ENCODE measurements around the gene SYDE2.
A peak's percentile ranks its signal among the peaks of the same experiment; 100 is the strongest.
"Not testable (repeated sequence)": the region's sequence is repeated elsewhere in the genome, so short reads cannot be mapped to it uniquely, and the experiment has no call there.

Gene SYDE2

DNA sequence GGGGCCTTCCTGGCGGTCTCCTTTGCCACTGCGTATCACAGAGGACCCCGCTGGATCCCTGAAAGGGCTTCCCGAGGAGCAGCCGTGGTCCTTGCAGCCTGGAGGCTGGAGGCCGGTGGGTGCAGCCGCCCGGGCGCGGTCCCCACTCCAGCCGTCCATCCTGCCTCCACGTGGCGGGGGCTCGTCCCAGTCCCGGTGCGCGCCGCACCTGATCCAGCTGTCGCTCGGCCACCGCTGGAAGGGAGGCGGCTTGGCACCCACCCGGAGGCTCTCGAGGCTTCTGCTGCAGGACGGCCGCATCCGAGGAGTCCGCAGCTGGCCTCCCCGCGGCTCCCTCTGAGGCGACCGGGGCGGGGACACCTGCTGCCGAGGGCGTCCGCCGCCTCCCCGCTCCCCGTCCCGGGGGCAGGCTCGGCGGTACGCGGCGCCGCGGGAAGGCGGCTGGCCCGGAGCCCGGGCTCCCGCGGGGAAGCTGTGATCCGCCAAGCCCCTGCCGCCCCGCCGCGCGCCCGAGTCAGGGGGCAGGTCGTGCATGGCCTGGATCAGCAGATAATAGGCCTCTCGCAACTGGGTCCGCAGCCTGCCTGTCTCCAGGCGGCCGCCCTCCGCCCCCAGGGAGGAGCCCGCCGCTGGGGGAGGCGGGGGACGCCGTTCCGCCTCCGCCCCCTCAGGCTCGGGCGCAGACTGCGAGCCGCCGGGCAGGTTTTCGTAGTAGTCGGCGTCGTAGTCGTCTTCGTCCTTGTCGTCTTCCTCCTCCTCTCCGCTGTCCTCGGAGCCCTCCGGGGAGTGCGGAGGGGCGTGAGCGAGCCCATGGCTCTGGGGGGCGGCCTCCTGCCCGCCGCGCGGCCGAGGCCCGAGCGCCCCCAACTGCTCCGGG is at the start of gene SYDE2:
Gene SYDE2, minus strand, starts transcription at position 554 of the 877 bp plus-strand sequence. Its CDS starts 20 bp downstream, at position 534.
- peak; percentile 50 for DNase-seq

DNA sequence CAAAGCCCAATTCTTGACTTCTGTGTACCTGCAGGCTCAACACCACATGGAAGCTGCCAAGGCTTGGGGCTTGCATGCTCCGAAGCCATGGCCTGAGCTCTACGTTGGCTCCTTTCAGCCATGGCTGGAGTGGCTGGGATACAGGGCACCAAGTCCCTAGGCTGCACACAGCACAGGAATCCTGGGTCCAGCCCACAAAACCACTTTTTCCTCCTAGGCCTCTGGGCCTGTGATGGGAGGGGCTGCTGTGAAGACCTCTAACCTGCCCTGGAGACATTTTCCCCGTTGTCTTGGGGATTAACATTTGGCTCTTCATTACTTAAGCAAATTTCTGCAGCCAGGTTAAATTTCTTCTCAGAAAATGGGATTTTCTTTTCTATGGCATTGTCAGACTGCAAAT is 48.2 kb upstream of the SYDE2 start:
- not testable (repeated sequence) for DNase-seq

DNA sequence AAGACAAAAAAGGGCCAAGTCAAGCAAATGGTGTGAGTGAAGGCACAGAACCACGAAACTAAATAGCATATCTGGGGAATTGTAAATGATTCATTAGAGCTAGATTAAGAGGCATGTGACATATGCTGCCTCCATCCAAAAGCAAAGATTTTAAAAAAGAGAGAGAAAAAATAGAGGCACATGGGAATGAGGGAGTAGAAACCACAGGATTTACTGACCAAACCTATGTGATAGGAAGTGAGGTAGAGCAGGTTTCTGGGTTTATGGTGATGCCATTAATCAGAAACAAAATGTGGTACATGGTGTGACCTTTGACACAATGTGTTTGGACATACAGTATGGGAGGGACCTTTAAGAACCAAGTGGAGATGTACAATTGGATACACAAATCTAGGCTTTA is 45.1 kb upstream of the SYDE2 start:
- no peak for DNase-seq

- no peak for DNase-seq
Observed at GRCh38 chr1:85245456-85245855, 44.6 kb upstream of the SYDE2 start.

DNA sequence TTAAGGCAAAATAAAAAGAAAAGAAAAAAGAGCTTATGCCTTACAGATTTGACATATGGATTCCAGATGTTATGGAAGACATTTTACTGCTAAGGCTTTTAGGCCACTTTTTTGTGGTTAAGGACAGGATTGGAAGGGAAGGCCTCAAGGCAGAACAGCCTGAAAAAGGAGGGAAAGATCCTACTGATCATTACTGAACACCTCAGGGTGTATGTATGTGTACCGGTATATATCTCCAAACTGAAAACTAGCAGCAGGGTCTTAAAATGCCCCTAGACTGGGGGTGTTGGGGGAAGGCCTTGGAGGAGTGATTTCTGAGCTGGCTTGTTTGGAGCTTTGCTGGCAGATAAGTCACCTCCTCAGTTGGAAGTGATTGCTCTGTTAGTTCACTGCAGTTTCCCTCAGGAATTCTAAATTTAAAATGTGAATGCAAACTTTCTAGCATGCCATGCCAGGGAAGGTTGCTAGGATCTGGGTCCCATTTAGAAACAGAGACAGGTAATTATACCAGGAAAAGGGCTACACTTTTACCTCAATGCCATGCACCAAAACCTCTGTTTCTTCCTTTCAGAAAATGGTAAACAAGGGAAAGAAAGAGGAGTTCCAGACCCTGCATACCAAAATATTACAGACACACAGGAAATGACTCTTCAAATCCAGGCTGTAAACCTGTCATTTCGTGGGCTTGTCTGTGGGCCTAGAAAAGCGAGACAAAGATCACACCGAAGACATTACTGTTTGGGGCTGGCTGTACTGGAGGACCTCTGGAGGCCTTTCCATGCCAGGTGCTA is 43.6 kb upstream of the SYDE2 start:
- DNase-seq, result no peak

DNA sequence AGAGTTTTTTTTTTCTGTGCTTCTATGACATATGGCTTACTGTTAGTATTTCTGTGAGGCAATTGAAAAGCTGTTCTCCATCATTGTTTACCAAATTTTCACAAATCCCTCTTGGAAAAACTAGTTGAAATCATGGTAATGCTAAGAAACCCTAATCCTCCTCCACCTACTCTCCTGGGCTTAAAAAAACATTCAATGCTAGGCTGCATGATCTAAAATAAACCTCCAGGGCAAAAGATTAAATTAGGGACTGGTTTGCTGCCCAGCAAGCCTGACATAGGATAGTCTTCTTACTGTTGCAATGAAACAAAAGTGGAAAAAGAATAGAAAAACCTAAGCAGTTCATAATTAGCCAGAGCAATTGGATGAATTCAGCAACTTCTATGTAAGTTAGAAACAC is 42.6 kb upstream of the SYDE2 start:
- no peak for DNase-seq

DNA sequence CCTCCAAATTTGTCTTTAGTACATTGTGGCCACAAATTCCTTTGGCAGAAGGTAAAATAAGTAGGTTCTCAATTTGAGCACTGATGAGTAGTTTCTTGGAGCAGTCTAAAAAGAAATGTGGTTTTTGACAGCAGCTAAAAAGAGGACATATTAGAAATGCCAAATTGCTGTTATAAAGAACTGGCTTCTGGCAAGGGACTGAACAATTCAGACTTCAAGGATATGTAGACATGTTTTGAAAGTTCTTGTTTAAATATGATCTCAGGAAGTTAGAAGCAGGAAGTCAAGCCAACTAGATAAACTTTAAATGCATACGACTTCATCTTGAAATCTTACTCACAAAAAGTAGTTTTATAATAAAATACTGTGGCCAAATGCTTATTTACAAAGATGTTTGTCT is 39.8 kb upstream of the SYDE2 start:
- DNase-seq, result no peak

GRCh38 chr1:85240174-85240601 is 39.4 kb upstream of the SYDE2 start:
- peak; percentile 16 for DNase-seq

DNA sequence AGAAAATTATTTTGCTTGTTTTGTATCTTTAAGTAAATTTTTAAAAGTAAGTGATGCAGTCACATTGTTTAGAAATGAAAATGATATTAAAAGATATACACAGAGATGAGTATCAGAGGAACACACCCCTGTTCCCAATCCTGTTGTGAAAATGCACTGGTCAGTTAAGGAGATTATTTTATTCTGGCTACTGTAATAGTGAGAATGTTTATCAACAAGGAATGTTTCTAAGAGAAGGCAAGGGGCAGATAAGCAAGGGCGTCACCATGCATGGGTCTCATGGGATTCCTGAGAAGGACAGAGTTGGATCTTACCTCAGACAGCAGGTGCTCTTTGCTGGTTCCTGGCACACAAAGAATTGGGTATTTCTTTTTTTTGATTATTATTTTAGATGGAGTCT is 36.8 kb upstream of the SYDE2 start:
- DNase-seq, result no peak

DNA sequence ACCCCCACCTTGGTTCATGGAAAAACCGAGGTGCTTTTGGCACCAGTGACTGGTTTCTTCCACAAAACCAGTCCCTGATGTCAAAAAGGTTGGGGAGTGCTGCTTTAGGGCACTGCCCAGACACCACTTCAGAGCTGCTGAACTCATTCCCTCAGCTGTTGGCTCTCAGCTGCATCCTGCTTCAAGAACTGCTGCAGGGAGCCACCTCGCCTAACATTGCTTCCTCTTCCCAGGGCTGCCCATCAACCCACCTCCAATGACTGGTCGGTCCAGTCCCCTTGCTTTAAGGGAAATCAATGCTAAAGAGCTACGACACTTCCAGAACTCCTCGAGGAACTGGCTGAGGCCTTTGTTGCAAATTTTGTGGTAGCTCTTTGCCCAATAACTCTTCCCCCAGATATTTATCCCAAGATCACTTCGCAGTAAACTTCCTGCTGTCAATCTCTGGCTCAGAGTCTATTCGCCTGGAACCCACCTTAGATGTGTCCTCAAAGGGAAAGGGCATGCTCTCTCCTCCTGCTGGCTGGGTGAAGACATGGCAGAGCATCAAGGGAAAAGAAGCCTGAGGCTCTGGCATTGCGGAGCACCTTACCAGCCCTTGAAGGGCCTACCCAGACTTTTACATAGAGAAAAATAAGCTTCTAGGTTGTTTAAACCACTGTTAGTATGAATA is 29.6 kb upstream of the SYDE2 start:
- DNase-seq, result no peak

DNA sequence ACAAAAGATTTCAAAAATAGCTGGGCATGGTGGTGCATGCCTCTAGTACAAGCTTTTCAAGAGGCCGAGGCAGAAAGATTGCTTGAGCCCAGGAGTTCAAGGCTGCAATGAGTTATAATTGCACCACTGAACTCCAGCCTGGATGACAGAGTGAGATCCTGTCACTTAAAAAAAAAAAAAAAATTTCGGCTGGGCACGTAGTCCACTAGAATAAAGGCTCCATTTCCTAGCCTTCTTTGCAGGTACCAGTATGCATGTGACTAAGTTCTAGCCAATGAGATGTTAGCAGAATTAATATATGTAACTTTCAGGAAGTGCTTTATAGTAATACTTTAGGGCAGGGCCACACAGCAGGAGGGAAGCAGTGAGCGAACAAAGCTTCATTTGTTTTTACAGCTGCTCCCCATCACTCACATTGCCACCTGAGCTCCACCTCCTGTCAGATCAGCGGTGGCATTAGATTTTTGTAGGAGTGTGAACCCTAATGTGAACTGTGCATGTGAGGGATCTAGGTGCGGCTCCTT is 28.8 kb upstream of the SYDE2 start:
- DNase-seq, result no peak

DNA sequence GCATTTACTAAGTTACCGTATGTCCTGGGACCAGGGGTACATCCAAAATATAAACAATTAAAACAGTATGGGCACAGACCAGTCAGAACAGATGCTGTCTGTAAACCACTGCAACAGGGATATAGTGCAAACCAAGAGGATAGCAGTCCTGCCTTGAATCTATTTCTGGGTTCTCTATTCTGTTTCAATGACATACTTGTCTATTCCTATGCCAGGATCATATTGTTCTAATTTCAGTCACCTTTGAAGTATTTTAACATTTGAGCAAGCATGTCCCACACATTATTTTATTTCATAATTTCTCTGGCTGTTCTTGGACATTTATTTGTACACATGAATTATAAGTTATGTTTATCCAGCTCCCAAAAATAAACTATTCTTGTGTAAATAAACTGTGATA is 28.2 kb upstream of the SYDE2 start:
- no peak for DNase-seq

DNA sequence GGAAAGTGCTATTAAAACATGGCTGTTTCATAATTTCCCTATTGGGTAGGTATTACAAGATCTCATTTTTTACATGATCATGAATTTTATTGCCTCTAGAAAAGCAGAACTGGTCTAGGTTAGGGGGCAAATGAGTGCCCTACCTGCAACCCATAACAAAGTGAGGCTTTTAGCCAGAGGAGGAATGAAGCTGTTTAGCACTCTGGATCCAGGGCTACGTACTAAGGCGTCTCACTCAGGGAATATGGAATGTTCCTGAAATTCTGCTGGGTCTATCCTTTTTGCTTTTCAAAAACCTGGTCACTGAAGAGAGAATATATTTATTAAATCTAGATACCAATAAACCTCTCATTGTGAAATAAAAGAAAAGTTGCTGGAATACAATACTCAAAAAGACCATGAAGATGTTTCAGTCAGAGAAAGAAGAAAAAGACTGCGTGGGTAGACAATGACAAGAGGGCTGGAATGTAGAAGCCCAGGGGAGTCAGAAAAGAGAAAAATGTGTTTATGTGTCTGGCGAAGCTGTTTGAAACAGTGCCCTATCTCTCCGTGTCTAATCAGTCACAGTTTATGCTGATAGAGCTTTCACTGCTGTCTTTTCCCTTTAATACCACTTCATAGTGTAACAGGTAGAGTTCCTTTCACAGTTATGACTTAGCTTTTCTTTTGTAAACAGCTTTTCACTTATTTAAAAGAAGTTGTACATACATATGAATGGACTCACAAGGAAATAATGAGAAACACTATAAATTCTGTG is 25.0 kb upstream of the SYDE2 start:
- DNase-seq, result no peak

DNA sequence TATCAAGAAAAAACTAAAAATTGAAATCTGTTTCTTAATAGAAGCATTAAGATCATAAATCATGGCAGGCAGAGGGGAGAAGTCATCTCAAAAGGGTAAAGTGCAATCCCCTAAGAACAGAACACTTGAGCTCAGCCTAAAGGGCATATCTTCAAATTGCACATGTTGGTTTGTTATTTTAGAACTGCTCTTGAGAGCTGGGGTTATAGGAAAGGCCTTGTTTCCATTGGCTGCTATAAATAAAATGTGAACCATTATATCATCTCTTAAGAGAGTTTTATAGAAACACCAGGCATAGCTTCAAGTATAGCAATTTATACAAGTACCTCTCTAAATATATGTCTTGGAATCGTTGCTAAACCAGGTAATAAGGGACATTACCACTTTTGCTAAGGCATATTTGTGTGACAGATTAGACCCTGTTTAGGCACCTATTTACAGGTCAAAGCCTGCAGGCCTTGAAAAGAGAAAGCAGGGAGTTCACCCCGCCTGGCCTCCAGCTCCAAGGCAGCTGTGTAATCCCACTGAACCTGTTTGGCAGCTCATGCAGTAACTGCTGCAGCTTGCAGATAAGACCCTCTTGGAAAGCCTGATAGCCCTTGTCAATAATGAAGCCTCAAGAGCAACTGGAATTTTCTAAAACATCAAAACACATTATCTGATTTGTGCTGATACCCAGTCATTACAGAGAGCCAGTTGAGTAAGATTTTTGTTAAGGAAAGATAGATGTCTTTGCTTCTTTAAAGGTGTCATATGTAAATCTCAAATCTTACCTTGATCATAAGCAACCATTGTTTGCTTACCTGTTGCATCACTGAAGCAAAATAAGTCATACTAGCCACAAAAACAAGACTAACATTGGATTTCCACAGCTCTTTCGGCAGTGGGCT is 24.2 kb upstream of the SYDE2 start:
- peak; percentile 21 for DNase-seq

DNA sequence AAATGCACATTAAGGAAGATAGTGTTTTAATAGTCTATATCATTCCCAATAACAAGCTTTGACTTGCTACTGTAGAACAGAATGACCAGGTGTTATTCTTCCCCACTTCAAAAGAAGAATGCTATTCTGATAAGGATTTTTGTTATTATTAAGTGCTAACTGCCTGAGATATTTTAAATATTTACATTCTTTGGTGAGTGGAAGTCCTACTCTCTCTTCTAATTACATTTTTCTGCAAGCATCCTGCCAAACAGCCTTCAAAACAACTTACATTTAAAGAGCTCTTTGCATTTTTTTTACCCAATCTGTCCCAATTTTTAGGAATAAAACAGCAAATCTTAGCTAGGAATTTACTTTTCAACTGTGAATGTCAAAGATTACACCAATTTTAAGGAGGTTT is 23.5 kb upstream of the SYDE2 start:
- DNase-seq, result no peak

GRCh38 chr1:85223334-85223733 is 22.5 kb upstream of the SYDE2 start:
- DNase-seq, result no peak

- no peak for DNase-seq
Observed at GRCh38 chr1:85220756-85221201, 20.0 kb upstream of the SYDE2 start.

DNA sequence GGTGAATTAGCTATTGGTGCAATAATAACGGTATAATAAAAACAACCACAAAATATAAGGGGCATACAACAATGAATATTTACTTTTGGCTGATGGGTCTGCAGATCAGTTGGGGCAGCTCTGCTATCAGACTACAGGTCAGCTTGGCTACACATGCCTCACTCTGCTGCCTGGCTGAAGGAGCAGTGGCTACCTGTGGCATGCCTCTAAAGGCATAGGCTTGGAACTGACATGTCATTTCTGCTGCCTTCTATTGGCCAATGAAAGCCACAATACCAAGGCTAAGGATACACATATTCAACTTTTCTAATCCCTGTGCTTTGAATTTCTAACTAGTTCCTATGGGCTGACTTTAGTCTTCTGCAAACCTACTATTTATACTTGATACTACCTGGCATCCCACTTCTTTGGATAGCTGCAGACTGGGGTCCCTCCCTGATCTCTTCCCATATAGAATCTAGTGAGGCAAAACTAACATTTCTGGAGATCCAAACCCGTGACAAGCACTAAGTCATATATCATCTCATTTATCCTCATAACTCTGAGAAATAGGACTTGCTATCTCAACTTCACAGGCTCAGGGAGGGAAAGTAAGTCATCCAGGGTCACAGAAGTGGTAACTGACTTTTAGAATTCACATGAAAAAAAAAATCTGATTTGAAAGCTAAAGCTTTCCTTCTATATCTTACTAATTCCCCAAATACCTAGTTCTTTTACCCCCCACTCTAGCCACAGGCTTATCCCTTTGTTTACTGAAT is 19.2 kb upstream of the SYDE2 start:
- no peak for DNase-seq

DNA sequence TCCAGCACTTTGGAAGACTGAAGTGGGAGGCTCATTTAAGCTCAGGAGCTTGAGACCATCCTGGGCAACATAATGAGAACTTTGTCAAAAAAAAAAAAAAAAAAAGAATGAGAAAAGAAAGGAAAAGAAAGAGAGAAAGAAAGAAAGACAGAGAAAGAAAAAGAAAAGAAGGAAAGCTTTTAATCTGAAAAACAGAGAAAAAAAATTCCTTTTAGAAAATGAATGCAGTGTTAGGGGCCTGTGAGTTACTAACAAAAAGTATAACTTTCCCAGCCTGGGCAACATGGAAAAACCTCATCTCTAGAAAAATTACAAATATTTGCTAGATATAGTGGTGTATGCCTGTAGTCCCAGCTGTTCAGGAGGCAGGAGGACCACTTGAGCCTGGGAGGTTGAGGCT is 15.9 kb upstream of the SYDE2 start:
- no peak for DNase-seq

DNA sequence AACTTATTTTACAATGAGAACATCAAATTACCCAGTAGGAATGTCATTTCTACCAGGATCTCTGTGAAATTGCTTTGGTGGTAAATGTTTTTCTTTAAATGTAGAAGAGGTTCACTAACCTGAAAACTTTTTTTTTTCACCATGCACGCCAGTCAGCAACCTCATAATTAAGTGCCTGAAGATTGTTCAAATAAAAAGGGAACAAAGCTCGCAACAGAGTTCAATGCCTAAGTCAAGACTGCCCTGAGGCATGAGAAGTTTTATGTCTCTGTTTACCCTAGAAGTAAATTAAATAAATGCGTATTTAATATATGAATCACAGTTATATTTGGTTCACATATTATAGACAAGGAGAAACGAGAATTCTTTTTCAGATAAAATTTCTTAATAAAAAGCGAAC is 13.8 kb upstream of the SYDE2 start:
- DNase-seq, result no peak

GRCh38 chr1:85208488-85208887 is 7.7 kb upstream of the SYDE2 start:
- DNase-seq, result no peak

Data from NCI-H2107 (cell line).